Brain microvascular endothelial cell (primary cell): Measurements from ENCODE around the gene ZNF436.

Source experiments
- DNase-seq: peaks from one replicate; pipeline ENCODE4 v3.0.0-alpha.2; 2020
- H3K27ac ChIP-seq: fragments of 250-450 bp; sonication (Bioruptor Pico); 2 replicates; pipeline ENCODE4 v1.5.1; 2020; ENCODE audit warnings: mild to moderate bottlenecking, moderate library complexity
- H3K27me3 ChIP-seq: fragments of 250-450 bp; sonication (Bioruptor Pico); replicated peaks from 2 replicates; pipeline ENCODE4 v1.5.1; 2020; ENCODE audit warnings: mild to moderate bottlenecking
- H3K36me3 ChIP-seq: fragments of 250-450 bp; sonication (Bioruptor Pico); replicated peaks from 2 replicates; pipeline ENCODE4 v1.5.1; 2020; ENCODE audit warnings: mild to moderate bottlenecking
- H3K4me3 ChIP-seq: 2 replicates; pipeline ENCODE4 v1.5.1; 2011; ENCODE audit warnings: low read depth, mild to moderate bottlenecking, control low read depth, low read length, moderate library complexity
- CTCF ChIP-seq: IDR thresholded peaks from 2 replicates; pipeline ENCODE4 v1.5.1; 2011; ENCODE audit warnings: low read depth, mild to moderate bottlenecking, moderate library complexity, low read length, control low read depth, inconsistent platforms; ENCODE audit errors: missing control alignments
- in situ Hi-C: cut with HindIII; loops from 2 replicates; pipeline ENCODE4 v1.10.0; 2017; ENCODE audit warnings: low sequenced_read_pairs, low pct_ligation_motif_present

The ZNF436 gene

GRCh38 chr1:23344987-23345472 lies 24.6 kb downstream of the ZNF436 start:
- peak overlapping the region; percentile 85 for H3K4me3 ChIP-seq
- H3K27ac ChIP-seq, result peak overlapping the region; percentile 96
- H3K27me3 ChIP-seq, result no peaks in the 10 kb centered on the region
- TF ChIP-seq CTCF, result no peak
- DNase-seq, result no peak
- H3K36me3 ChIP-seq, result no peaks in the 10 kb centered on the region
- in situ Hi-C loops, result no loop called here

- Histone ChIP-seq H3K27ac (peak within 1 kb of the TSS; percentile 96), H3K27me3 (no peaks in the 10 kb centered on the region), H3K4me3 (peak within 1 kb of the TSS; percentile 85), H3K36me3 (no peaks in the 10 kb centered on the region)
- in situ Hi-C loops, result no loop called here
- no peak for TF ChIP-seq CTCF
- DNase-seq, result peak; percentile 100
These were observed 25.3 kb downstream of the ZNF436 start, which contains the start of gene HNRNPR for GRCh38 chr1:23344111-23344986. TSS of gene HNRNPR (minus strand) at chr1:23344284. CDS start at chr1:23341008, 3,276 bp downstream.

- Histone ChIP-seq H3K36me3 (peaks cover 2% of the 10 kb centered on the region), H3K27me3 (no peaks in the 10 kb centered on the region), H3K27ac (peak overlapping the region; percentile 96), H3K4me3 (peak overlapping the region; percentile 85)
- TF ChIP-seq CTCF, result no peak
- peak; percentile 73 for DNase-seq
- in situ Hi-C loops, result no loop called here
These were observed 26.2 kb downstream of the ZNF436 start for GRCh38 chr1:23343221-23344110.

GRCh38 chr1:23341931-23342692 lies 27.5 kb downstream of the ZNF436 start:
- no peak for TF ChIP-seq CTCF
- peaks cover 12% of the 10 kb centered on the region for H3K36me3 ChIP-seq
- peak overlapping the region; percentile 96 for H3K27ac ChIP-seq
- no peak for DNase-seq
- no peaks in the 10 kb centered on the region for H3K27me3 ChIP-seq
- peak overlapping the region; percentile 85 for H3K4me3 ChIP-seq
- in situ Hi-C loops, result no loop called here

GRCh38 chr1:23339632-23340031 lies 30.0 kb downstream of the ZNF436 start:
- Histone ChIP-seq H3K4me3 (no peak overlapping the region), H3K36me3 (peaks cover 27% of the 10 kb centered on the region), H3K27me3 (no peaks in the 10 kb centered on the region), H3K27ac (no peak overlapping the region)
- DNase-seq, result no peak
- no peak for TF ChIP-seq CTCF
- in situ Hi-C loops, result no loop called here
